Measurements from ENCODE around the gene TXNRD3. TPM values are rescaled to one million over a fixed set of nuclear protein-coding genes. Genes with fewer than 3 reads are reported as not detected.
"Not testable (repeated sequence)": the region's sequence is repeated elsewhere in the genome, so short reads cannot be mapped to it uniquely, and the experiment has no call there.

Gene TXNRD3
- total RNA-seq, 1 experiment from 2014 or later = 2.0 TPM

- H3K36me3 ChIP-seq (replicated peaks; ENCODE audit: control insufficient read depth, insufficient read depth, low read length) = no peaks in the 10 kb centered on the region
These were observed 42.3 kb downstream of the TXNRD3 start for GRCh38 chr3:126612479-126613205.

GRCh38 chr3:126609909-126610308, 45.0 kb downstream of the TXNRD3 start:
- Histone ChIP-seq H3K4me3 (ENCODE audit: insufficient read depth, low read depth, low read length) (no peak overlapping the region), H3K36me3 (replicated peaks; ENCODE audit: control insufficient read depth, insufficient read depth, low read length) (no peaks in the 10 kb centered on the region), H3K27me3 (ENCODE audit: control insufficient read depth, insufficient read depth, low read length) (no peaks in the 10 kb centered on the region)
- DNase-seq = no peak

More at GRCh38 chr3:126612479-126613205, 42.3 kb downstream of the TXNRD3 start:
- H3K27me3 ChIP-seq (ENCODE audit: control insufficient read depth, insufficient read depth, low read length) = no peaks in the 10 kb centered on the region
- H3K4me3 ChIP-seq (ENCODE audit: insufficient read depth, low read depth, low read length) = no peak overlapping the region
- no peak for DNase-seq

- no peak for DNase-seq
- Histone ChIP-seq H3K27me3 (ENCODE audit: control insufficient read depth, insufficient read depth, low read length) (no peaks in the 10 kb centered on the region), H3K36me3 (replicated peaks; ENCODE audit: control insufficient read depth, insufficient read depth, low read length) (no peaks in the 10 kb centered on the region), H3K4me3 (ENCODE audit: insufficient read depth, low read depth, low read length) (no peak overlapping the region)
These were observed 47.6 kb downstream of the TXNRD3 start for GRCh38 chr3:126607214-126607908.

- H3K4me3 ChIP-seq (ENCODE audit: insufficient read depth, low read depth, low read length) = no peak overlapping the region
- DNase-seq = no peak
- H3K36me3 ChIP-seq (replicated peaks; ENCODE audit: control insufficient read depth, insufficient read depth, low read length) = no peaks in the 10 kb centered on the region
- no peaks in the 10 kb centered on the region for H3K27me3 ChIP-seq (ENCODE audit: control insufficient read depth, insufficient read depth, low read length)
These were observed 48.9 kb downstream of the TXNRD3 start for GRCh38 chr3:126606001-126606400.

GRCh38 chr3:126604691-126605090, 50.2 kb downstream of the TXNRD3 start:
- Histone ChIP-seq H3K36me3 (replicated peaks; ENCODE audit: control insufficient read depth, insufficient read depth, low read length) (no peaks in the 10 kb centered on the region), H3K27me3 (ENCODE audit: control insufficient read depth, insufficient read depth, low read length) (no peaks in the 10 kb centered on the region), H3K4me3 (ENCODE audit: insufficient read depth, low read depth, low read length) (no peak overlapping the region)
- DNase-seq = no peak

GRCh38 chr3:126599101-126599500, 55.8 kb downstream of the TXNRD3 start:
- no peak for DNase-seq
- no peaks in the 10 kb centered on the region for H3K27me3 ChIP-seq (ENCODE audit: control insufficient read depth, insufficient read depth, low read length)
- no peaks in the 10 kb centered on the region for H3K36me3 ChIP-seq (replicated peaks; ENCODE audit: control insufficient read depth, insufficient read depth, low read length)
- H3K4me3 ChIP-seq (ENCODE audit: insufficient read depth, low read depth, low read length) = no peak overlapping the region

GRCh38 chr3:126595479-126595878, 59.4 kb downstream of the TXNRD3 start:
- not testable (repeated sequence) for H3K27me3 ChIP-seq (ENCODE audit: control insufficient read depth, insufficient read depth, low read length); DNase-seq; H3K4me3 ChIP-seq (ENCODE audit: insufficient read depth, low read depth, low read length); H3K36me3 ChIP-seq (replicated peaks; ENCODE audit: control insufficient read depth, insufficient read depth, low read length)

GRCh38 chr3:126591515-126591914, 63.4 kb downstream of the TXNRD3 start:
- not testable (repeated sequence) for H3K27me3 ChIP-seq (ENCODE audit: control insufficient read depth, insufficient read depth, low read length); H3K4me3 ChIP-seq (ENCODE audit: insufficient read depth, low read depth, low read length); DNase-seq; H3K36me3 ChIP-seq (replicated peaks; ENCODE audit: control insufficient read depth, insufficient read depth, low read length)

GRCh38 chr3:126582311-126582710, 72.6 kb downstream of the TXNRD3 start:
- DNase-seq = no peak
- H3K27me3 ChIP-seq (ENCODE audit: control insufficient read depth, insufficient read depth, low read length) = no peaks in the 10 kb centered on the region
- no peak overlapping the region for H3K4me3 ChIP-seq (ENCODE audit: insufficient read depth, low read depth, low read length)
- H3K36me3 ChIP-seq (replicated peaks; ENCODE audit: control insufficient read depth, insufficient read depth, low read length) = no peaks in the 10 kb centered on the region

GRCh38 chr3:126581569-126581968, 73.4 kb downstream of the TXNRD3 start:
- Histone ChIP-seq H3K4me3 (ENCODE audit: insufficient read depth, low read depth, low read length) (no peak overlapping the region), H3K27me3 (ENCODE audit: control insufficient read depth, insufficient read depth, low read length) (no peaks in the 10 kb centered on the region), H3K36me3 (replicated peaks; ENCODE audit: control insufficient read depth, insufficient read depth, low read length) (no peaks in the 10 kb centered on the region)
- DNase-seq = no peak

GRCh38 chr3:126580746-126581145, 74.2 kb downstream of the TXNRD3 start:
- no peaks in the 10 kb centered on the region for H3K36me3 ChIP-seq (replicated peaks; ENCODE audit: control insufficient read depth, insufficient read depth, low read length)

GRCh38 chr3:126578702-126579101, 76.2 kb downstream of the TXNRD3 start:
- Histone ChIP-seq H3K4me3 (ENCODE audit: insufficient read depth, low read depth, low read length) (no peak overlapping the region), H3K27me3 (ENCODE audit: control insufficient read depth, insufficient read depth, low read length) (no peaks in the 10 kb centered on the region), H3K36me3 (replicated peaks; ENCODE audit: control insufficient read depth, insufficient read depth, low read length) (no peaks in the 10 kb centered on the region)
- no peak for DNase-seq

More at GRCh38 chr3:126580746-126581145, 74.2 kb downstream of the TXNRD3 start:
- Histone ChIP-seq H3K27me3 (ENCODE audit: control insufficient read depth, insufficient read depth, low read length) (no peaks in the 10 kb centered on the region), H3K4me3 (ENCODE audit: insufficient read depth, low read depth, low read length) (no peak overlapping the region)
- peak; percentile 20 for DNase-seq

GRCh38 chr3:126577261-126577660, 77.7 kb downstream of the TXNRD3 start:
- no peak overlapping the region for H3K4me3 ChIP-seq (ENCODE audit: insufficient read depth, low read depth, low read length)
- no peaks in the 10 kb centered on the region for H3K36me3 ChIP-seq (replicated peaks; ENCODE audit: control insufficient read depth, insufficient read depth, low read length)
- no peak for DNase-seq
- H3K27me3 ChIP-seq (ENCODE audit: control insufficient read depth, insufficient read depth, low read length) = no peaks in the 10 kb centered on the region

- no peaks in the 10 kb centered on the region for H3K27me3 ChIP-seq (ENCODE audit: control insufficient read depth, insufficient read depth, low read length)
- no peak overlapping the region for H3K4me3 ChIP-seq (ENCODE audit: insufficient read depth, low read depth, low read length)
- H3K36me3 ChIP-seq (replicated peaks; ENCODE audit: control insufficient read depth, insufficient read depth, low read length) = no peaks in the 10 kb centered on the region
- no peak for DNase-seq
These were observed 81.3 kb downstream of the TXNRD3 start for GRCh38 chr3:126573492-126574117.

- Histone ChIP-seq H3K27me3 (ENCODE audit: control insufficient read depth, insufficient read depth, low read length) (no peaks in the 10 kb centered on the region), H3K4me3 (ENCODE audit: insufficient read depth, low read depth, low read length) (no peak overlapping the region), H3K36me3 (replicated peaks; ENCODE audit: control insufficient read depth, insufficient read depth, low read length) (no peaks in the 10 kb centered on the region)
- DNase-seq = no peak
These were observed 83.8 kb downstream of the TXNRD3 start for GRCh38 chr3:126571078-126571477.
